Activated CD4-positive, alpha-beta memory T cell treated with anti-CD3 and anti-CD28 coated beads, Interleukin-2, amount 10 ng/mL, durations not matched to agents 7 days and 5 days (primary cell): ENCODE data around the gene OXSR1. TPM values are rescaled to one million over a fixed set of nuclear protein-coding genes. Genes with fewer than 3 reads are reported as not detected.
"Not testable (repeated sequence)": the region's sequence is repeated elsewhere in the genome, so short reads cannot be mapped to it uniquely, and the experiment has no call there.

Experiments used
- CTCF ChIA-PET: fragments of 350-600 bp; sonication (Branson Sonifier 250); formaldehyde crosslinking; loops from one replicate; lab custom pipeline; 2021; ENCODE audit warnings: antibody characterized with exemption, inconsistent platforms; lab: Charles Lee
- POLR2A ChIA-PET: fragments of 350-600 bp; sonication (Branson Sonifier 250); formaldehyde crosslinking; loops from one replicate; lab custom pipeline; 2021; ENCODE audit warnings: antibody characterized with exemption; lab: Charles Lee
- DNase-seq: peaks from one replicate; pipeline ENCODE4 v3.0.0-alpha.2; 2020
- H3K27ac Mint-ChIP-seq: one replicate; pipeline ENCODE4 v1.8.0; 2021; ENCODE audit warnings: mild to moderate bottlenecking, mixed read lengths
- H3K27me3 Mint-ChIP-seq: one replicate; pipeline ENCODE4 v1.8.0; 2021; ENCODE audit warnings: mixed read lengths
- H3K36me3 Mint-ChIP-seq: one replicate; pipeline ENCODE4 v1.8.0; 2021; ENCODE audit warnings: low read depth, mixed read lengths
- H3K4me1 Mint-ChIP-seq: one replicate; pipeline ENCODE4 v1.8.0; 2021; ENCODE audit warnings: mixed read lengths
- H3K4me3 Mint-ChIP-seq: one replicate; pipeline ENCODE4 v1.8.0; 2021; ENCODE audit warnings: mild to moderate bottlenecking, mixed read lengths
- H3K9me3 Mint-ChIP-seq: one replicate; pipeline ENCODE4 v1.8.0; 2021; ENCODE audit warnings: mixed read lengths
- total RNA-seq, 2 experiments: library from RNA; stranded (reverse); gene quantifications; one replicate each; pipeline ENCODE4 v1.2.3, GENCODE V29; 2021

The OXSR1 gene
- total RNA-seq, 2 experiments from 2014 or later: 67.5 to 71.3 TPM

- CTCF ChIA-PET: interaction anchor here (0.9 kb wide), 1 partner anchor 125 kb away, joined by 3 read pairs; the partner anchor contains the start of gene XYLB
- Mint-ChIP-seq H3K36me3 (peaks cover 49% of the 10 kb centered on the region), H3K4me3 (no peak overlapping the region), H3K27ac (no peak overlapping the region), H3K9me3 (no peaks in the 10 kb centered on the region), H3K4me1 (no peaks in the 10 kb centered on the region), H3K27me3 (no peaks in the 10 kb centered on the region)
- POLR2A ChIA-PET: no interaction called here
- DNase-seq: no peak
Observed at GRCh38 chr3:38222032-38222634, 56.8 kb downstream of the OXSR1 start.

- peaks cover 51% of the 10 kb centered on the region for H3K36me3 Mint-ChIP-seq
- ChIA-PET POLR2A (no interaction called here), CTCF (no interaction called here)
- H3K27ac Mint-ChIP-seq: no peak overlapping the region
- DNase-seq: no peak
- no peaks in the 10 kb centered on the region for H3K9me3 Mint-ChIP-seq
- peaks cover 2% of the 10 kb centered on the region for H3K4me1 Mint-ChIP-seq
- H3K4me3 Mint-ChIP-seq: no peak overlapping the region
- no peaks in the 10 kb centered on the region for H3K27me3 Mint-ChIP-seq
Observed at GRCh38 chr3:38224357-38224756, 59.0 kb downstream of the OXSR1 start.

DNA sequence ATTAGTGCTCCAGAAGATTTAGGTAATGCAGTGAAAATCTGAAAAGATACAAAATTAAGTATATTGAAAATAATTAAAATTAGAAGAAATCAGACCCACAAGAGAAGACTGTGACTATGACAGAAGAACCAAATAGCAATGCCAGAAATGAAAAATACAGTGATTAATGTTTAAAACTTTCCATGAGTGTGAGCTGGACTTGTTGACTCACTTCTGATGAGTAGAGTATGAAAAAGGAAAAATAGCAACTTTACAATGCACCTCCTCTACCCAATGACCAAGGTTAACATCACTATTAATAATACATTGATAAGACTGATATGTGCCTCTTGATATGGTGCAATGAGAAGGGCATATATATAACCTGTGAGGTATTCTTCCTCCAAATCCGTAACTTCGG is 60.9 kb downstream of the OXSR1 start:
- ChIA-PET CTCF (interaction anchor here (0.8 kb wide), 1 partner anchor 13 kb away, joined by 3 read pairs; no protein-coding TSS in a partner anchor), POLR2A (no interaction called here)
- Mint-ChIP-seq H3K4me3 (no peak overlapping the region), H3K9me3 (no peaks in the 10 kb centered on the region), H3K36me3 (peaks cover 64% of the 10 kb centered on the region), H3K27ac (no peak overlapping the region), H3K27me3 (no peaks in the 10 kb centered on the region), H3K4me1 (peaks cover 2% of the 10 kb centered on the region)
- DNase-seq: no peak

- peaks cover 3% of the 10 kb centered on the region for H3K4me1 Mint-ChIP-seq
- ChIA-PET CTCF (no interaction called here), POLR2A (no interaction called here)
- no peak for DNase-seq
- peaks cover 70% of the 10 kb centered on the region for H3K36me3 Mint-ChIP-seq
- H3K27me3 Mint-ChIP-seq: no peaks in the 10 kb centered on the region
- no peaks in the 10 kb centered on the region for H3K9me3 Mint-ChIP-seq
- H3K27ac Mint-ChIP-seq: no peak overlapping the region
- no peak overlapping the region for H3K4me3 Mint-ChIP-seq
Observed at GRCh38 chr3:38227989-38228388, 62.7 kb downstream of the OXSR1 start.

- Mint-ChIP-seq H3K9me3 (no peaks in the 10 kb centered on the region), H3K4me1 (peaks cover 5% of the 10 kb centered on the region), H3K27me3 (no peaks in the 10 kb centered on the region), H3K4me3 (no peak overlapping the region), H3K36me3 (peaks cover 73% of the 10 kb centered on the region), H3K27ac (no peak overlapping the region)
- CTCF ChIA-PET: no interaction called here
- POLR2A ChIA-PET: no interaction called here
- no peak for DNase-seq
Observed at GRCh38 chr3:38229036-38229435, 63.7 kb downstream of the OXSR1 start.

- H3K27ac Mint-ChIP-seq: no peak overlapping the region
- POLR2A ChIA-PET: interaction anchor here (1.3 kb wide), 1 partner anchor 43 kb away, joined by 3 read pairs; no protein-coding TSS in a partner anchor
- no peaks in the 10 kb centered on the region for H3K9me3 Mint-ChIP-seq
- CTCF ChIA-PET: interaction anchor here (0.6 to 1.2 kb wide), 2 partner anchors 115 to 264 kb away, joined by 3 to 4 read pairs; no protein-coding TSS in a partner anchor
- no peak overlapping the region for H3K4me3 Mint-ChIP-seq
- H3K4me1 Mint-ChIP-seq: peaks cover 3% of the 10 kb centered on the region
- DNase-seq: no peak
- H3K36me3 Mint-ChIP-seq: peaks cover 82% of the 10 kb centered on the region
- H3K27me3 Mint-ChIP-seq: no peaks in the 10 kb centered on the region
Observed at GRCh38 chr3:38232701-38233100, 67.4 kb downstream of the OXSR1 start.

GRCh38 chr3:38235466-38235865 is 70.1 kb downstream of the OXSR1 start:
- CTCF ChIA-PET: no interaction called here
- peaks cover 88% of the 10 kb centered on the region for H3K36me3 Mint-ChIP-seq
- peaks cover 7% of the 10 kb centered on the region for H3K9me3 Mint-ChIP-seq
- H3K27ac Mint-ChIP-seq: no peak overlapping the region
- no peaks in the 10 kb centered on the region for H3K27me3 Mint-ChIP-seq
- POLR2A ChIA-PET: no interaction called here
- no peak for DNase-seq
- peaks cover 3% of the 10 kb centered on the region for H3K4me1 Mint-ChIP-seq
- no peak overlapping the region for H3K4me3 Mint-ChIP-seq

DNA sequence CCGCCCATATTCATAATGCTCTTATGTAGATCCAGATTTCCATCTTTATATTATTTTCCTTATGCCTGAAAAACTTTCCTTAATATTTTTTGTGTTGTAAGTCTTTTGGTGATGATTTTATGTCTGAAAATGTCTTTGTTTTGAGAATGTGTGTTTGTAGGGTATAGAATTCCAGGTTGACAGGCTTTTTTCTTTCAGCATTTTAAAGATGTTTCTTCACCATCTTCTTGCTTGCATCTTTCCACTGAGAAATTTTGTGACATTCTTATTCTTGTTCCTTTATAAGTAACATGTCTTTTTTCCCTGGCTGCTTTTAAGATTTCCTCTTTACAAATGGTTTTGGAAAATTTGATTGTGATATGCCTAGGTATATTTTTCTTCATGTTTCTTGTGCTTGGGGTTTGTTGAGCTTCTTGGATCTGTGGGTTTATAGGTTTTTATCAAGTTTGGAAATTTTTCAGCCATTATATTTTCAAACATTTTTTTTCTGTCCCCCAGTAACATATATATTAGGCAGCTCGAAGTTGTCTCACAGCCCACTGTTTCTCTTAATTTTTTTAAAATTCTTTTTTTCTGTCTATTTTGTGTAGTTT is 73.2 kb downstream of the OXSR1 start:
- H3K9me3 Mint-ChIP-seq: peaks cover 7% of the 10 kb centered on the region
- ChIA-PET CTCF (interaction anchor here (0.8 kb wide), 1 partner anchor 13 kb away, joined by 3 read pairs; no protein-coding TSS in a partner anchor), POLR2A (interaction anchor here (0.7 to 1.8 kb wide), 2 partner anchors 12 to 73 kb away, joined by 3 to 4 read pairs; partner anchors contain the start of gene OXSR1)
- H3K27ac Mint-ChIP-seq: no peak overlapping the region
- H3K4me3 Mint-ChIP-seq: no peak overlapping the region
- H3K27me3 Mint-ChIP-seq: no peaks in the 10 kb centered on the region
- H3K36me3 Mint-ChIP-seq: peaks cover 75% of the 10 kb centered on the region
- peaks cover 2% of the 10 kb centered on the region for H3K4me1 Mint-ChIP-seq
- no peak for DNase-seq

GRCh38 chr3:38242812-38243211 is 77.5 kb downstream of the OXSR1 start:
- CTCF ChIA-PET, H3K9me3 Mint-ChIP-seq, DNase-seq, POLR2A ChIA-PET, H3K27ac Mint-ChIP-seq, H3K4me1 Mint-ChIP-seq, H3K27me3 Mint-ChIP-seq, H3K4me3 Mint-ChIP-seq: not testable (repeated sequence)
- peaks cover 60% of the 10 kb centered on the region for H3K36me3 Mint-ChIP-seq

DNA sequence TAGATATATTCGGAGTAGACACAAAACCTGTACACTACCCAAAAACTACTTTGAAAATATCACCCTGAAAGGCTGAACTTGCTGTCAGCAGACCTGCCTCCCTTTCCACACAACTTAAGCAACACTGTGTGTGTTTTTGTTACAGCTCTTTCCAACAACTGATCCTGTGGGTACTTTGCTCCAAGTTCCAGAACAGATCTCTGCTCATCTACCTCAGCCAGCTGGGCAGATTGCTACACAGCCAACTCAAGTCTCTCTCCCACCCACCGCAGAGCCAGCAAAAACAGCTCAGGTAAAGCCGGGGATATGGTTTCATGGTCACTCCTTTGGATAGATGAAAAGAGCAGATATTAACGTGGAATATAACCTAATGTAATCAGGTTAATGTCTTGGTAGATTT is 80.6 kb downstream of the OXSR1 start:
- ChIA-PET POLR2A (no interaction called here), CTCF (no interaction called here)

GRCh38 chr3:38247366-38248035 is 82.2 kb downstream of the OXSR1 start:
- Mint-ChIP-seq H3K4me3 (no peak overlapping the region), H3K36me3 (peaks cover 56% of the 10 kb centered on the region), H3K9me3 (no peaks in the 10 kb centered on the region), H3K4me1 (peaks cover 5% of the 10 kb centered on the region), H3K27ac (no peak overlapping the region), H3K27me3 (no peaks in the 10 kb centered on the region)
- ChIA-PET POLR2A (interaction anchor here (1.1 kb wide), 1 partner anchor 14 kb away, joined by 3 read pairs; no protein-coding TSS in a partner anchor), CTCF (no interaction called here)
- no peak for DNase-seq

More for the DNA sequence above, 80.6 kb downstream of the OXSR1 start:
- Mint-ChIP-seq H3K4me1 (peaks cover 5% of the 10 kb centered on the region), H3K4me3 (no peak overlapping the region), H3K9me3 (no peaks in the 10 kb centered on the region), H3K27ac (no peak overlapping the region), H3K27me3 (no peaks in the 10 kb centered on the region), H3K36me3 (peaks cover 48% of the 10 kb centered on the region)
- DNase-seq: no peak

DNA sequence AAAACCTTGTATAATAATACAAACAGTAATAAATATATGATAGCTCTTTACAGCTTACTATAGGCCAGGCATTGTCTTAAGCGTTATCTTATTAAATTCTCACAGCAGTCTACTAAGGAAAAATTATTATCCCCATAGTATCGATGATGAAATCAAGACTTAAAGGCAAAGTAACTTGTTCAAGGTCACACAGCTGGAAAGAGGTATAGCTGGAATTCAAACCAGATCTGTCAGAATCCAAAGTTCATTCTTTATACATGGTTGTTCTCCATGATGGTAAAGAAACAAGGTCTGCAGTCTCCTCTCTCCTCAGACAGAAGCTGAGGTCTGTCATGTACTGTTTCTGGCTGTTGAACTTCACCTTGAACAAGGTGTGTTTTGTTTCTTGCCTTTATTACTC is 84.9 kb downstream of the OXSR1 start:
- no peaks in the 10 kb centered on the region for H3K27me3 Mint-ChIP-seq
- CTCF ChIA-PET: interaction anchor here (1.0 kb wide), 1 partner anchor 132 kb away, joined by 3 read pairs; no protein-coding TSS in a partner anchor
- no peak overlapping the region for H3K4me3 Mint-ChIP-seq
- H3K27ac Mint-ChIP-seq: no peak overlapping the region
- peaks cover 15% of the 10 kb centered on the region for H3K4me1 Mint-ChIP-seq
- H3K36me3 Mint-ChIP-seq: peaks cover 70% of the 10 kb centered on the region
- POLR2A ChIA-PET: interaction anchor here (1.1 kb wide), 1 partner anchor 12 kb away, joined by 3 read pairs; no protein-coding TSS in a partner anchor
- H3K9me3 Mint-ChIP-seq: no peaks in the 10 kb centered on the region
- no peak for DNase-seq

DNA sequence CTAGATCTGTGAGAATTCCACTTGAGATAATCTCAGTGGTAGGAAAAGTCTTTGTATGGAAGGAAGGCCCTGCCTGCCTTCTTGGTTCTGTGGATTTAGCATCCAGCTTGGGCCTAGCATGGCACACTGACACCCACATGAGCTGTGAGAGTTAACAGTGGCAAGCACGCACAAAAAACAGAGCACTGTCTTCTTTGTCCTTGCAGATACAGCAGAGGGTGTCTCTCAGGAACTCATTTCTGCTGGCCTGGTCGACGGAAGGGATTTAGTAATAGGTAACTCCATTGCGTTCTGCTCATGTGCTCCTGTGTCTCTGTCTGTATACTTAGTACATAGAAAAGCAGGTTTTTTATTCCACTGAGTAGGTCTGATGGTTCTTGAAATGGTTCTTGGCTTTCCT is 85.9 kb downstream of the OXSR1 start:
- Mint-ChIP-seq H3K4me3 (no peak overlapping the region), H3K27ac (no peak overlapping the region), H3K36me3 (peaks cover 74% of the 10 kb centered on the region), H3K27me3 (no peaks in the 10 kb centered on the region), H3K4me1 (peaks cover 21% of the 10 kb centered on the region), H3K9me3 (no peaks in the 10 kb centered on the region)
- ChIA-PET POLR2A (no interaction called here), CTCF (interaction anchor here (1.2 kb wide), 1 partner anchor 134 kb away, joined by 3 read pairs; no protein-coding TSS in a partner anchor)
- DNase-seq: no peak
